Transverse colon (tissue), 4 donors: ENCODE data around the gene IL18R1.

Source experiments
- CTCF ChIP-seq, 5 experiments: fragments of 200-600 bp in 3 of 5; fragments of 450-650 bp in 2 of 5; sonication (generic) in 3 of 5; IDR thresholded peaks; 1 replicate in 2 of 5; 2 replicates in 3 of 5; pipeline ENCODE4 v1.5.1; 2016 to 2017; ENCODE audit warnings: antibody characterized with exemption in 5 of 5, inconsistent platforms in 3 of 5, mild to moderate bottlenecking in 2 of 5, moderate library complexity in 1 of 5
- POLR2AphosphoS5 ChIP-seq, 3 donors: sonication (generic); formaldehyde crosslinking; IDR thresholded peaks; one replicate each; pipeline ENCODE4 v1.6.1; 2016; ENCODE audit warnings: antibody characterized with exemption in 3 of 3

GRCh38 chr2:102438578-102438977 is 83.0 kb downstream of the IL18R1 start:
- TF ChIP-seq POLR2AphosphoS5 (IDR thresholded peaks at IDR 0.05) (no peak), CTCF (IDR thresholded peaks at IDR 0.05) (no peak)
